Measurements from ENCODE around the gene ARL4A. TPM values are rescaled to one million over a fixed set of nuclear protein-coding genes. Genes with fewer than 3 reads are reported as not detected.

Gene ARL4A
- total and polyA plus RNA-seq, 2 of the 8 experiments (the other 6 are each of a cell fraction or from before 2014, with no cell fraction given), result 14.5 to 29.2 TPM

- no peak for TF ChIP-seq KDM1A (IDR thresholded peaks at IDR 0.05; ENCODE audit: borderline replicate concordance, low read length)
- no peak for TF ChIP-seq POLR2AphosphoS5 (IDR thresholded peaks at IDR 0.05; ENCODE audit: low read depth, low read length)
- no peak for TF ChIP-seq HDAC2 (IDR thresholded peaks at IDR 0.05; ENCODE audit: borderline replicate concordance in 1 of 2, low read depth in 2 of 2, low read length in 2 of 2)
- TF ChIP-seq SIX5 (IDR thresholded peaks at IDR 0.05; ENCODE audit: low read depth, low read length), result no peak
Measured at GRCh38 chr7:12653110-12653509, 34.3 kb upstream of the ARL4A start (continued).

All from H1 (cell line).